HUES6 (cell line): ENCODE data around the gene EARS2.

Source experiments
- H3K27ac ChIP-seq: 2 replicates; pipeline ENCODE4 v1.7.0; 2013; ENCODE audit warnings: low read depth, mild to moderate bottlenecking, low read length, inconsistent platforms
- H3K27me3 ChIP-seq: 2 replicates; pipeline ENCODE4 v1.6.1; 2013; ENCODE audit warnings: low read length; ENCODE audit not compliant: control insufficient read depth, insufficient read depth
- H3K36me3 ChIP-seq: 2 replicates; pipeline ENCODE4 v1.6.1; 2013; ENCODE audit warnings: low read length; ENCODE audit not compliant: control insufficient read depth, insufficient read depth
- H3K4me1 ChIP-seq: 2 replicates; pipeline ENCODE4 v1.6.1; 2013; ENCODE audit warnings: low read length; ENCODE audit not compliant: control insufficient read depth, insufficient read depth
- H3K4me3 ChIP-seq: 2 replicates; pipeline ENCODE4 v1.5.1; 2013; ENCODE audit warnings: low read depth, low read length
- H3K9ac ChIP-seq: one replicate; pipeline ENCODE4 v1.6.1; 2013; ENCODE audit warnings: mild to moderate bottlenecking, low read length
- H3K9me3 ChIP-seq: 2 replicates; pipeline ENCODE4 v1.6.1; 2013; ENCODE audit warnings: low read depth, low read length; ENCODE audit not compliant: control insufficient read depth, insufficient read depth

The EARS2 gene

GRCh38 chr16:23504453-23505179, 52.5 kb downstream of the EARS2 start:
- no peaks in the 10 kb centered on the region for H3K27me3 ChIP-seq
- no peak overlapping the region for H3K4me3 ChIP-seq
- no peak overlapping the region for H3K9ac ChIP-seq
- peaks cover 16% of the 10 kb centered on the region for H3K36me3 ChIP-seq
- H3K9me3 ChIP-seq: no peaks in the 10 kb centered on the region
- H3K4me1 ChIP-seq: peaks cover 53% of the 10 kb centered on the region
- H3K27ac ChIP-seq: no peak overlapping the region

GRCh38 chr16:23504076-23504452, 53.1 kb downstream of the EARS2 start:
- Histone ChIP-seq H3K4me1 (peaks cover 53% of the 10 kb centered on the region), H3K4me3 (no peak overlapping the region), H3K27ac (no peak overlapping the region), H3K9ac (no peak overlapping the region), H3K27me3 (no peaks in the 10 kb centered on the region), H3K36me3 (peaks cover 16% of the 10 kb centered on the region), H3K9me3 (no peaks in the 10 kb centered on the region)

- Histone ChIP-seq H3K4me3 (no peak overlapping the region), H3K4me1 (peaks cover 46% of the 10 kb centered on the region), H3K36me3 (peaks cover 18% of the 10 kb centered on the region), H3K27me3 (no peaks in the 10 kb centered on the region), H3K27ac (no peak overlapping the region), H3K9ac (no peak overlapping the region), H3K9me3 (no peaks in the 10 kb centered on the region)
Measured at GRCh38 chr16:23502466-23502865, 54.7 kb downstream of the EARS2 start.

GRCh38 chr16:23501291-23501690, 55.9 kb downstream of the EARS2 start:
- peaks cover 20% of the 10 kb centered on the region for H3K36me3 ChIP-seq
- peaks cover 37% of the 10 kb centered on the region for H3K4me1 ChIP-seq
- H3K9me3 ChIP-seq: no peaks in the 10 kb centered on the region
- no peak overlapping the region for H3K4me3 ChIP-seq
- H3K9ac ChIP-seq: no peak overlapping the region
- H3K27ac ChIP-seq: no peak overlapping the region; the same call in 1 of the 2 replicates
- no peaks in the 10 kb centered on the region for H3K27me3 ChIP-seq

- Histone ChIP-seq H3K27ac (no peak overlapping the region; the same call in 1 of the 2 replicates), H3K9me3 (no peaks in the 10 kb centered on the region), H3K27me3 (no peaks in the 10 kb centered on the region), H3K36me3 (peaks cover 22% of the 10 kb centered on the region), H3K9ac (no peak overlapping the region), H3K4me1 (peaks cover 32% of the 10 kb centered on the region), H3K4me3 (no peak overlapping the region)
Measured at GRCh38 chr16:23500862-23501225, 56.3 kb downstream of the EARS2 start.

- no peaks in the 10 kb centered on the region for H3K9me3 ChIP-seq
- H3K4me3 ChIP-seq: no peak overlapping the region
- H3K4me1 ChIP-seq: peaks cover 29% of the 10 kb centered on the region
- H3K27ac ChIP-seq: no peak overlapping the region
- no peaks in the 10 kb centered on the region for H3K27me3 ChIP-seq
- H3K9ac ChIP-seq: no peak overlapping the region
- peaks cover 27% of the 10 kb centered on the region for H3K36me3 ChIP-seq
Measured at GRCh38 chr16:23500212-23500861, 56.8 kb downstream of the EARS2 start.

GRCh38 chr16:23499801-23500200, 57.3 kb downstream of the EARS2 start:
- H3K36me3 ChIP-seq: peaks cover 32% of the 10 kb centered on the region
- no peaks in the 10 kb centered on the region for H3K9me3 ChIP-seq
- H3K9ac ChIP-seq: no peak overlapping the region
- H3K27ac ChIP-seq: no peak overlapping the region
- H3K4me1 ChIP-seq: peaks cover 24% of the 10 kb centered on the region
- no peak overlapping the region for H3K4me3 ChIP-seq
- H3K27me3 ChIP-seq: no peaks in the 10 kb centered on the region

GRCh38 chr16:23498863-23499262, 58.3 kb downstream of the EARS2 start:
- peaks cover 40% of the 10 kb centered on the region for H3K36me3 ChIP-seq
- H3K27ac ChIP-seq: no peak overlapping the region
- H3K4me3 ChIP-seq: no peak overlapping the region
- no peaks in the 10 kb centered on the region for H3K27me3 ChIP-seq
- no peak overlapping the region for H3K9ac ChIP-seq
- H3K9me3 ChIP-seq: no peaks in the 10 kb centered on the region
- peaks cover 16% of the 10 kb centered on the region for H3K4me1 ChIP-seq

- no peak overlapping the region for H3K27ac ChIP-seq
- H3K4me1 ChIP-seq: peaks cover 13% of the 10 kb centered on the region
- no peak overlapping the region for H3K4me3 ChIP-seq
- no peak overlapping the region for H3K9ac ChIP-seq
- H3K27me3 ChIP-seq: no peaks in the 10 kb centered on the region
- H3K9me3 ChIP-seq: no peaks in the 10 kb centered on the region
- peaks cover 52% of the 10 kb centered on the region for H3K36me3 ChIP-seq
Measured at GRCh38 chr16:23497543-23497868, 59.6 kb downstream of the EARS2 start.

GRCh38 chr16:23496821-23497542, 60.2 kb downstream of the EARS2 start:
- no peaks in the 10 kb centered on the region for H3K9me3 ChIP-seq
- H3K27me3 ChIP-seq: no peaks in the 10 kb centered on the region
- H3K36me3 ChIP-seq: peaks cover 52% of the 10 kb centered on the region
- H3K27ac ChIP-seq: no peak overlapping the region
- no peak overlapping the region for H3K4me3 ChIP-seq
- H3K4me1 ChIP-seq: peaks cover 15% of the 10 kb centered on the region
- no peak overlapping the region for H3K9ac ChIP-seq

- Histone ChIP-seq H3K4me1 (peaks cover 13% of the 10 kb centered on the region), H3K4me3 (no peak overlapping the region), H3K9ac (no peak overlapping the region), H3K9me3 (no peaks in the 10 kb centered on the region), H3K27me3 (no peaks in the 10 kb centered on the region), H3K27ac (no peak overlapping the region), H3K36me3 (peaks cover 56% of the 10 kb centered on the region)
Measured at GRCh38 chr16:23495671-23496070, 61.5 kb downstream of the EARS2 start.
